GM21367 (cell line): ENCODE results near the gene WNT9B.

Source experiments
- ATAC-seq: cut with Tn5 transposase; IDR thresholded peaks from one replicate; pipeline ENCODE4 v1.9.1; 2021; ENCODE audit not compliant: unreplicated experiment

Gene WNT9B

DNA sequence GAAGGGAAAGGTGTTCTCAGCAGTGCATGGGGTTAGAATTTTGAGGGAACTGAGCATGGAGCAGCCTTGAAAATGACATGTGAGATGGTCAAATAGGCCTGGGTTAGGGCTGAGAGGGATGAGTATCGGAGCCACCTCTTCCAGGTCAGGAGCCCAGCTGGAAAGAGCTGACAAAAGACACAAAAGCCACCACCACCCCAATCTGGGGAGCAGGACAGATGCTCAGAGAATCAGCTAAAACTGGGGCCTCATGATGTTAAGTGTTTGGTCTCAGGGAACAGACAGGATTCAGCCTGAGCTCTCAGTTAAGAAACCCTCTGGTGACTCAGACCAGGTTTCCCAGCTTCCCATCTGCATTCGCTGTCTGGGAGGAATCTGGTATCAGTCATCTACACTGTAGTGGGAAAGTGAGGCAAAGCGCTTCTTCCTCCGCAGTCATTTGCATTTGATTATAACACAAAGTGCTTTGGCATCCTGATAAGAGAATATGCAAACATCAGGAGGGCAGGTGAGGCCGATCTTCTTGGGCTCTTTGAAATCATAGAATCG, 2.6 kb downstream of the WNT9B start:
- no peak for ATAC-seq

DNA sequence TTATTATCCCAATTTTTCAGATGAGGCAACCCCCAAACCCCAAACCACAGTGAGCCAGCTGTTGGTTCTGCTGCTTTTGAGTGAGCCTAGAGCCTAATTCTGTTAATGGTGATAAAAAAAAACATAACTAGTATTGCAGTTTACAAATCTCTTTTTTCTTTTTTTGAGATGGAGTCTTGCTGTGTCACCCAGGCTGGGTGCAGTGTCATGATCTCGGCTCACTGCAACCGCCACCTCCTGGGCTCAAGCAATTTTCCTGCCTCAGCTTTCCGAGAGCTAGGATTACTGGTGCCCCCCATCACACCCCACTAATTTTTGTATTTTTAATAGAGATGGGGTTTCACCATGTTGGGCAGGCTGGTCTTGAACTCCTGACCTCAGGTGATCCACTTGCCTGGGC, 3.1 kb downstream of the WNT9B start:
- ATAC-seq, result no peak

DNA sequence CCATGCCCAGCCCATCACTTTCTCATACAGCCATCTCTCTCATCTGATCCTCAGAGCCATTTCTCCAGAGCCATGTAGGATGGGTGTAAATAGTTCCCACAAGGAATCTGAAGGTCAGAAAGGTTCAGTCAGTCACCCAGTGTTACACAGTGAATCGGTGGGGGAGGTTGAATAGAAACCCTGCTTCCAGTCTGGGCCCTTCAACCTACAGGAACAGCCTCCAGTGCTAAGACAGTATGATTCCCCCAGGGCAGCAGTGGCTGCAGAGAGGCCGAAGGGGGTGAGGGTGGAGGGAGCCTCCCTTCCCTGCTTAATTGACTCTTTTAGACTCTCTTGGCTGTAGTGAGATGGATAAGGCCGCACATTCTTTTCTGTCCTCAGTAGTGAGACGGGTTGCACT, 3.6 kb downstream of the WNT9B start:
- no peak for ATAC-seq

DNA sequence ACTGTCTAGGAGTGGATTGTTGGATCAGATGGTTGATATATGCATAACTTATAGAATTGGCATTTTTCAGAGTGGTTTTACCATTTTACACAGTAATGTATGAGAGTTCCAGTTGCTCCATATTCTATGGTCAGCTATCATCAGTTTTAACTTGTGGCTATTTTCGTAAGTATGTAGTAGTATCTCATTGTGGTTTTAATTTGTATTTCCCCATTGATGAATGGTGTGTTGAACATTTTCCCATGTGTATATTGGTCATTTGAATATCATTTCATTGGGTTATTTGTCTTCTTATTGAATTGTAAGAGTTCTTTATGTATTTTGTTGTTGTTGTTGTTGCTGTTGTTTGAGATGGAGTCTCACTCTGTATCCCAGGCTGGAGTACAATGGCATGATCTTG, 6.2 kb downstream of the WNT9B start:
- ATAC-seq, result no peak

DNA sequence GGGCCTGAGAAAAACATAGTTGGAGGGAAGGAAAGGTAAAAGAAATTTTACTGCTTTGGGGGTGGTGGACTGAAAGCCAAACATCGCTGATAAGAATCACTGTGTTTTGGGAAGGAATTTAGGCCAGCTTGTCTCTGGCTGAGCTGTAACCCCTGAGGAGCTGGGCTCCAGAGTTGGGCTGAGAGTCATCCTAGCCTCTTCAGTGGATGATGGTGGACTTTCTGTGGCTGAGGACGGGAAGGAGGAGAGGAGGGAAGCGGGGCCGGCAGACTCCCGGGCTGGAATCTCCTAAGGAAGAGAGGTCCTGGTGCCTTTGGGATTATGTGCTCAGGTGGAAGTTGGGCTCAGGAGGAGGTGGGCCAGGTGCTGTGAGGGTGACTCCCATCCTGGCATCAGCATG, 8.6 kb downstream of the WNT9B start:
- ATAC-seq, result no peak

DNA sequence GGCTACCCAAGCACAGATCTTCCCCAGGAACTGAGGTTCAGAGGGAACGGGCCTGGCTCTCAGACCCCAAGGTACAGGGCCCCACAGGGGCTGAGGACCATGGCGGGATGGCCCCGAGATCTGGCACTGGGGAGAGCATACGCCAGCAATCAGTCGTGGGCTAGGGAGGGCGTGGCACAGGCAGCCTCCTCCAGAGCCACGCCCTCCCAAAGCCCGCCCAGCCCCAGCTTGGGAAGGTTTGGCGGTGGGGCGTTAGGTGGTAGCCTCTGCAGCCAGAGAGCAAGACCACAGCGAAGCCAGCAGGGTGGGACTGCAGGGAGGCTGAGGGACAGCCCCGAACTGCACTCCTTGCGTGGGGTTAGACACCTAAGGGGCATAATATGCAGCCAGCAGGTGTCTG, 11.6 kb downstream of the WNT9B start:
- ATAC-seq, result no peak

DNA sequence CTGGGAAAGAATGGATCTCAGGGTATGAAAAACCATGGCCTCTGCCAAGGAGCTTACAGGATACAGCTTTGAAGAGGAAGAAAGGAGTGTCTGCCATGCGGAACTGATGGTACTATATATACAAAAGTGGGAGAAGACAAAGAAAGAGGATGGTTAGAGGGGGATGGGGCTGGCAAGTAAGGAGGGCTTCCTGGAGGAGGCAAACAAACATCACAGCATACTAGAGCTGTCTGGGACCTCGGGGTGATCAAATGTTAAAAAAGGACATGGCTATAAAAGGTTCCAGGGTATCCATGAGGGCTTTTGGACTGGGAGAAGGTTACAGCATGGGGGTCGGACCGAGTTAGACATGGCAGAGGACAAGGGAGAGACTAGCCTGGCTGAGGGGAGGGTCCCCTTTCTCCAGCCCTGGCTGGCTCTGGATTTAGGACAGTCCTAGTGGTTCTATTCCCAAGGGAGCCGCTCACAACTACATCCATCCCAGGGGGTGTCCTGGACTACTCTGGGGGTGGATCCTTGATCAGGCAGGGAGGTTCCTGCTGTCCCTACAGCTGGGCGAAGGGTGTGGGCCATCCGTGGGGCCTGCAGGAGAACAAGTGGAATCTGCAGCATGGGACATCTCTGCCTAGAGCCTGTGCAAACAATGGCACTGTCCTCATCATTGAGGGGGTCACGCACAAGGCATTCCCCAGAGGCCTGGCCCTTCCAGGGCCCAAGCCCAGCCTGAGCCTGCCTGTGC, 12.2 kb downstream of the WNT9B start:
- ATAC-seq, result no peak

DNA sequence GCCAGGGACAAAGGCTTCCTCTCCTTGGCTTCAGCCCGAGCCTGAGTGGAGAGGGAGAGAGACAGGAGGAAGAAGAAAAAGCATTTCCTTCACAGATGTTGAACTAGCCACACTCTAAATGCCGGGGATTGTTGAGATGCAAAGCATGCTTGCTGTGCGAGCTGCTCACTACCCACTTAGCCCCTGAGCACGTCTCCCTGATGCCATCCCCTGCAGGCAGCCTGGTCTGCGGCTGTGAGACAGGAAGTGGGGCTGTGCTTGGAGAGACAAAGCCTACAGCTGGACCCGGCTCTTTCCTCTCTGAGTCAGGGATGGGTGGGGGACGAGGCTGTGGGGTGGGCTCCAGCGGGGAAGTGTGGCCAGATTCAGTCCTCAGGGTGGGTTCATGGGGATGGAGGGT, 13.7 kb downstream of the WNT9B start:
- ATAC-seq, result no peak

DNA sequence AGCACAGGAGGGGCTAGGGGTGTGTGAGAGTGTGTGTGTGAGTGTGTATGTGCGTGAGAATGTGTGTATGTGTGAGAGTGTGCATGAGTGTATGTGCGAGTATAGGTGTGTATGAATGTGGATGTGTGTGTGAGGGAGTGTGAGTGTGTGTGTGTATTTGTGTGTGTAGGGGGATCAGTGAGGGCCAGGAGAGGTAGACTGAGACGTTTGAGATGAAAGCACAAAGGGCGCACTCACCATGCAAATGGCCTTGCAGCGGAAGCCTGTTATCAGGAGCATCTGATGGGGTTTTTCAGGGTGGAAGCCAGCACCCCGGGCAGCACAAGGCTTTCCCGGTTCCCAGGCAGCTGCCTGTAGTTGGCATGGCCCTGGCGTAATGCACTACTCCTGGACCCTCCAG, 14.9 kb downstream of the WNT9B start:
- ATAC-seq, result no peak

DNA sequence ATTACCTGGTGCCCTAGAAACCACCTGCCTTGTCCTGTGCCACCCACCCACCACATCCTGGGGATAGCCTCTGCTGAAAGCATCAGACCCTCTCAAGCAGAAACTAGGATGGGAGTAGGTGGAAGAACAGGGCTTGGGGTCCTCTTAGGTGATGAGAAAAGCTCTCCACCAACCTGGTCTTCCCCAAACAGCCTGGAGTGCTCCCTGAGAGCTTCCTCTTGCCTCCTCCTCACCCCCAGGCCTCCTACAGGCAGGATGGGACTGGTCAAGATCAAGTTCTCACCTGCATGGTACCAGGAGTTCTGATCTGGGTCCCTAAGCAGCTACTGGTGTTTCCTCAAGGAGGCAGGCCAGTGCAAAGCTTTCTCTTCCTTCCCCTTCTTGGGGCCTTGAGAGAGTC, 15.4 kb downstream of the WNT9B start:
- no peak for ATAC-seq

DNA sequence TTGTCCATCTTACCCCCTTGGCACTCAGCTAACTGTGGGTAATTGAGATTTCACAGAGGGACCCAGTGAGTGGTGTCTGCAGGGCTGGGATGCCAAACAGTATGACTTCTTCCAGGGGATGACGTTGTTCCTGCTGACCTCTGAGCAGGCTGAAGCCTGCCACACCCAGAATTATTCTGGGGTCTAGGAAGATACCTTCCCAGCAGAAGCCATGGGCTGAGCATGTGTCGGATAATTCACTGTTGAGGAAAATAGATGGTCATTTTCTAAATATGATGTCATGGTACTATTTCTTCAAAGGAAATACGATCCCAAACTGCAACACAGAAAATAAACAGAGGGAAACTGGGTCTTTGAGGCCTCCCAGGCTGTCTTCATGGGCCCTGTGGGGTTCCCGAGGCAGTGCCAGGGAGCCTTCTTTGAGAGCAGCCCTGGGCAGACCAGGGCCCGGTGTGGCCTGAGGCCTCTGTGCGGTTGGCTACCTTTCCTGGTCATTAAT, 17.4 kb downstream of the WNT9B start:
- no peak for ATAC-seq

DNA sequence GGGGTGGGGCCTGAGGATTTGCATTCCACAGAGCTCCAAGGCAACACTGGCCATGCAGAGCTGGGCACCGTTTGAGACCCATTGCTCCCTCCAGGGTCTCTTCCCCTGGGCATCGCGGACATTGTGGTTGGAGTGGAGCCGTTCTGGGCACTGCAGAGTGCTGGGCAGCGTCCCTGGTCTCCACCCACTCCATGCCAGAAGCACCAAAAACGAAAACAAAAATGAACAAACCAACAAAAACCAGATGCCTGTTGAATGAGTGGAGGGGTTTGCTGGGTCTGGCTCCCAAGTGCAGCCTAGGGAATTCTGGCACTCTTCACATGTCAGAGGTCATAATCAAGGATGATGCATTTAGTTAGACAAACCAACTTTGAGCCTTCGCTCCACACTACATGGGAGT, 17.9 kb downstream of the WNT9B start:
- ATAC-seq, result no peak

DNA sequence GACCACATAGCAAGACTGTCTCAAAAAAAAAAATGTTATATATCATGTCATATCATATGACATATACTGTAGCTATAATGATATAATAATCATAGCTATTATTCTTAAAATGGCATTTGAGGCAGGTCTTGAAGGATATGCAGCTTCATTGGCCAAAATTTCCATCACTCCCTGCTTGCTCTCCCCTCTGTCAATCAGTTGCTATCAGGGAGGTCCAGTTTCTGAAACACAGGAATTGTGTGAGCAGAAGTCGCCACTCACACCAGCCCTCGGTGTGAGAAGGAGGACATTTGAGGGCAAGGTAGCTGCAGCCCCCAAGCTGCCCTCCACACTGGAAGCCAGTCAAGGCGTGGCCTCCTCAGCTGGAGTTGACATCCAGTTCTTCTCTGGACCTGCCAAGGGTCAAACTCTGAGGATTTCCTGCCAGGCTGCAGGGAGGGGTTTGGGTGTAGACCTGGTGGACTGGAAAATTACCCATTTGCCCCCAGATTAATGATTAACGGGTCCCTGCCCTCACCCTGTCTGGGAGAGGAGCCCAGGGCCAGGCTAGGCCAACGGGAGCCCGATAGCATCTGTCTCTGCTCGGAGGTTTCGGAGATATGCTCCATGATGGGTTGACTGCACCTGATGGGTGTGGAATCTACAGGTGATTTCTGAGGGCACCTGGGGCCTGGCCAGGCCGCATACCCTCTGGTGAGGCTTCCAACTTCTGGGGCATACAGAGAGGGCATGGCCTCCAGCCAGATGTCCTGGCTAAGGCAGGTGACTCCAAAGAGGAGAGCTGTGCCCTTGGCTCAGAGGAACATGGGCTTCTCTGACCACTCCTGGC, 18.8 kb downstream of the WNT9B start:
- ATAC-seq, result no peak

DNA sequence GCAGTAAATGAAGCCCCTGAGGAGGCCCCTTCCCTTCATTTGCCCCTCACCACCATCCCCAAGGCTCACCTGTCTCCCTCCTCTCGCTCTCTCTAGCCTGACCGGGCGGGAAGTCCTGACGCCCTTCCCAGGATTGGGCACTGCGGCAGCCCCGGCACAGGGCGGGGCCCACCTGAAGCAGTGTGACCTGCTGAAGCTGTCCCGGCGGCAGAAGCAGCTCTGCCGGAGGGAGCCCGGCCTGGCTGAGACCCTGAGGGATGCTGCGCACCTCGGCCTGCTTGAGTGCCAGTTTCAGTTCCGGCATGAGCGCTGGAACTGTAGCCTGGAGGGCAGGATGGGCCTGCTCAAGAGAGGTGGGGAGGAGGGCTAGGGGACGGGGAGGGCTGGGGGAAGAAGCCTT, 21.0 kb downstream of the WNT9B start:
- no peak for ATAC-seq

DNA sequence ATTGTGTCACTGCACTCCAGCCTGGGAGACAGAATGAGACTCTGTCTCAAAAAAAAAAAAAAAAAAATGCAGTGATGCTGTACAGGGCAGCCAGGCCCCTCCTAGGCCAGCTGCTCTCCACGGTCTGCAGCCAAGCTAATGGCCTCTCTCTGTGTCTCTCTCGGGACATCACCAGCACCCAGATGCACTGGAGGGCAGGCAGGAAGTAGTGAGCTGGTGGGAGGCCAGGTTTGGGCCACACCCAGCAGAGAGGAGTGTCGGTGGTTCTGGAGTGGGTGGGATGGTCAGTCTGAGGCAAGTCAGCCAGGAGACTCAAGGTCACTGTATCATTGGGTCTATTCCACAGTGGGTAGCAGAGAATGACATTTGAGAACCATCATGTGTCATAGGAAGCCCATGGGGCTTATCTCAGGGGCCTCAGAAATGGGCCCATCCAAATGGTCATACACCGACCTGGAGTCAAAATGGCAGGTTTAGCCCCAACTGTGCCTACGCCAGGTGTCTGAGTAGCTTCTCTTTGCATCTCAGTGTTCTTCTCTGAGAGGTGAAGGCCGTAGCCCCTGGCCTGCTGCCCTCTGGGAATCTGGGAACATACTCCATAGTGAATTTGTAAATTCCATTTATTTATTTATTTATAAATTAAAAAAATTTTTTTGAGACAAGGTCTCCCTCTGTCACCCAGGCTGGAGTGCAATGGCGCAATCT, 22.7 kb downstream of the WNT9B start:
- ATAC-seq, result no peak

DNA sequence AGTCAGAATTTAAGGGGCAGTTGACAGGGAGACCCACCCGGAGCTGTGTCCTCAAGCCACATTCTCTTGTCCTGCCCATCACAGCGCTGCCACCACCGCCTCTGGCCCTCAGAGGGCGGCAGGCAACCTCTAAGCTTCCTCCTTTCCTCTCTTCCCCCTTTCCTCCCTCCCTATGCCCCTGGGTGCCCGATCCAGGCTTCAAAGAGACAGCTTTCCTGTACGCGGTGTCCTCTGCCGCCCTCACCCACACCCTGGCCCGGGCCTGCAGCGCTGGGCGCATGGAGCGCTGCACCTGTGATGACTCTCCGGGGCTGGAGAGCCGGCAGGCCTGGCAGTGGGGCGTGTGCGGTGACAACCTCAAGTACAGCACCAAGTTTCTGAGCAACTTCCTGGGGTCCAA, 23.5 kb downstream of the WNT9B start:
- ATAC-seq, result no peak

DNA sequence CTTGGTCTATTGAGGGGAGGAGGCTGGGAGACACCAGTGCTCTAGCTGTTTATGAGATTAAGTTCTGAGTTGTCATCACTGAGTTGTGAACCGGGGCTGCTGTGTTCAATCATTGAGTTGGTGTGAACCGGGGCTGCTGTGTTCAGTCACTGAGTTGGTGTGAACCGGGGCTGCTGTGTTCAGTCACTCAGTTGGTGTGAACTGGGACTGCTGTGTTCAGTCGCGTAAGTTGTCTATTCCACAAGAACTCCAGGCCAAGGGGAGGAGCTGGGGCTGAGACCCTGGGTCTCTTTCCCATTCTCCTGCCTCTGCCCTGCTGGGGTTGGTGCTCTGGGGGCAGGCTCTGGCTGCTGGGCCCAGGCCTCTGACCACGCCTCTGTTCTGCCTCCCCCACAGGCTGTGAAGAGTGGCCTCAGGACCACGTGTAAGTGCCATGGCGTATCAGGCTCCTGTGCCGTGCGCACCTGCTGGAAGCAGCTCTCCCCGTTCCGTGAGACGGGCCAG, 24.5 kb downstream of the WNT9B start:
- ATAC-seq, result no peak

DNA sequence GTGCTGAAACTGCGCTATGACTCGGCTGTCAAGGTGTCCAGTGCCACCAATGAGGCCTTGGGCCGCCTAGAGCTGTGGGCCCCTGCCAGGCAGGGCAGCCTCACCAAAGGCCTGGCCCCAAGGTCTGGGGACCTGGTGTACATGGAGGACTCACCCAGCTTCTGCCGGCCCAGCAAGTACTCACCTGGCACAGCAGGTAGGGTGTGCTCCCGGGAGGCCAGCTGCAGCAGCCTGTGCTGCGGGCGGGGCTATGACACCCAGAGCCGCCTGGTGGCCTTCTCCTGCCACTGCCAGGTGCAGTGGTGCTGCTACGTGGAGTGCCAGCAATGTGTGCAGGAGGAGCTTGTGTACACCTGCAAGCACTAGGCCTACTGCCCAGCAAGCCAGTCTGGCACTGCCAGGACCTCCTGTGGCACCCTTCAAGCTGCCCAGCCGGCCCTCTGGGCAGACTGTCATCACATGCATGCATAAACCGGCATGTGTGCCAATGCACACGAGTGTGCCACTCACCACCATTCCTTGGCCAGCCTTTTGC, 25.0 kb downstream of the WNT9B start:
- ATAC-seq, result no peak

DNA sequence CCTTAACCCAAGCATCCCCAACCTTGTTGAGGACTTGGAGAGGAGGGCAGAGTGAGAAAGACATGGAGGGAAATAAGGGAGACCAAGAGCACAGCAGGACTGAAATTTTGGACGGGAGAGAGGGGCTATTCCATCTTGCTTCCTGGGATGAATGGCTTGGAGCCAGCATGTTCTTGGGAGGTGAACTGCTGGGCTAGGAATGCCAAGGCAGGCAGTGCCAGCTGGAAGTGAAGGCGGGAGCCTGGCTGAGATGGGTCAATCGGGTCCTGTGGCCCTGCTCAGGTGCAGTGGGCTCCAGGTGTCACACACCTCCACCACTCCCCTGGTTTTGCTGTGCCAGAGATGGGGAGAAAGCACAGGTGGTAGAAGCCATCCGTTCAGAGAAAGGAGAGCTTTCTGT, 25.5 kb downstream of the WNT9B start:
- ATAC-seq, result no peak

DNA sequence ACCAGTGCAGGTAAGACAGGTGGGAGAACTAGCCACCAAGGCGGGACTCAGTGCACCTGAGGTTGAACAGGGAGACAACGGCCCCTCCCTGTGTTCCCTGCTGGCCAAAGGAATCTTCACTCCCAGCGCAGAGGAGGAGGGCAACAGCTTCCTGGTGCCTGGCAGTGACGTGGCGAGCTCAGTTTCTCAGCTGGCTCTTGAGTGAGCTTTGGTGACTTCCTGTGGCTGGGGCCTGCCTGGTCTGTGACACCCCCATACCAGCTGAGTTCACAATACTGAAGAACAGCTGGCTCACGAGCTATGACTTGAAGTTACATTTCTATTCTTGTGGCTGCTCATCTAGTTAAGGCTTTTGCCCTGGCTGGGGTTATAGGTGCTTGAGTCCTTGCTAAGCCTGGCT, 26.1 kb downstream of the WNT9B start:
- ATAC-seq, result no peak

DNA sequence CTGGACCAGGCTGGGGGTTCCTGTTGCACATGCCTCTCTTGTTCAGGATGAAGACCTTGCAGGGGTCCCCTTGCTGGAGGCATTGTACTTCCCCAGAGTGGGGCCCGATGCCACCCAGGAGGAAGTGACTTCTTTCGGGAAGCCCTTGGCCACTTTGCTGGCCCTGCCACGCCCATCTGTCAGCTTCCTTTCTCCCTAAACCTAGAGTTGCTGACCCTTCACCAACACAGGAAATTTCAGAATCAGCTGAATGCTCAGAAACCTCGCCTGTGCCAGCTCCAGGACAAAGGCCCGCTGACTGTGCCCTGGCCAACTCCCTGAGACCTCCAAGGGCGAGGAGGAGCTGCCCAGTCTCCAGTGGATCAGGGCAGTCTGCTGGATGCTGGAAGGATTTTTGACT, 26.7 kb downstream of the WNT9B start:
- no peak for ATAC-seq
